Myocyte (in vitro differentiated cells): Measurements from ENCODE around the gene ENTREP1. TPM values are rescaled to one million over a fixed set of nuclear protein-coding genes. Genes with fewer than 3 reads are reported as not detected.

ENCODE experiments used
- DNase-seq: peaks from one replicate; pipeline ENCODE4 v3.0.0-alpha.2; 2012; ENCODE audit warnings: low read depth
- total RNA-seq: library from RNA; depleted of rRNA; stranded (reverse); fragments of >200 nt; gene quantifications from 2 replicates; pipeline ENCODE4 v1.2.3, GENCODE V29; 2014

The ENTREP1 gene
- total RNA-seq, 1 donor from 2014 or later: 3.7 TPM

GRCh38 chr9:69319324-69320025 lies 5.5 kb upstream of the ENTREP1 start:
- no peak for DNase-seq

GRCh38 chr9:69322256-69322655 lies 2.8 kb upstream of the ENTREP1 start:
- no peak for DNase-seq

GRCh38 chr9:69323861-69324260 lies 1.2 kb upstream of the ENTREP1 start:
- no peak for DNase-seq

DNA sequence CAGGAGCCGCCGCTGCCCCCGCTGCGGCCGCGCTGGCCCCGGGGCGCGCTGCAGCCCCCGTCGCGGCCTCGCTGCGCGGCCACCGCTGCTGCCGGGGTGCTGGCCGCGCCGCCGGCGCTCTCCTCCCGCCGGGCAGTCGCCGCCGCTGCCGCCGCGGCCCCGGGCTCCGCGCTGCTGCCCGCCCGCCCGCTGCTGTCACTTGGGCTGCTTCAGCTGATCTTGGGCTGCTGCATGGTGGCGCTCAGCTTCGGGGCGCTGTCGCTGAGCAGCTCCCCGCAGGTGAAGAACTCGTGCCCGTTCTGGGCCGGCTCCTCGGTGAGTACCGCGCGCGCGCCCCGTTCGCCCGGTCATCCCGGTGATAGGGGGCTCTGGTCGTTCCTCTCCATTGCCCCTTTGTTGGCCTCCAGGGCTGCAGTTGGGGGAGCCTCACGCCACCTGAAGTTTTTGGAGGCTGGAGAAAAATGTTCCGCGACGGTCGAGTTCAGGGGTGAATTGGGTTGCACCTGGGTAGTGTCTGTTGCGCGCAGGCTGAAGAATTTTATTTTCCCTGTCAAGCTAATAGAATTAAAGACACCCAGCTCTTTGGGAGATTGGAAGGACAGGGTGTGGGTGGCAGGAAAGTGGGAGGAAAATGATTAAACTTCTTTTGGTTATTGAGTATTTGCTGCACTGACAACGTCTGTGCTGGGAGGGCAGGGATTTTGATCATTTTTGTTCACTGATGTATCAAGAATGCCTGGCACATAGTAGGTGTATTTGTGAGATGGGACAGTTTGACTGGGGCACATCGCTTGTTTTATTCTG lies 596 bp downstream of the ENTREP1 start:
- DNase-seq: peak; percentile 20

- no peak for DNase-seq
These were observed 1.2 kb downstream of the ENTREP1 start for GRCh38 chr9:69326261-69326660.

- no peak for DNase-seq
These were observed 5.6 kb downstream of the ENTREP1 start for GRCh38 chr9:69330580-69330979.

DNA sequence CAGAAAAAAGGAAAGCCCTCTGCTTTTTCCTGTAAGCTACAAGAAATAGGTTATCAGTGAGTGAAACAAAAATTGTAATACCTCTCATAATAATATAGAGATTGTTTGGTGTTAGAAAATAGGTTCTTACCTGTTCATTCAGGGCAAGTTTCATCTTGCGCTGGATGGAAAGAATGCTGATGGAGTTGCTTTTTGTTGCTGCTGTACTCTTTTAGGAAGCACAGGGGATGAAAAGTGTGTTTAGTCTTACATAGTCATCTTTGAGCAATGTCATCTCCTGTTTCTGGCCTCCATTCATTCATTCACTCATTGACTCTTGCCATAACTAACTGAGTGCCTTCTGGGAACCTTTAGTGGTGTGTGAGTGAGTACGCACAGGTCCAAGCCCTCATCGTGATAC lies 6.4 kb downstream of the ENTREP1 start:
- DNase-seq: no peak

- no peak for DNase-seq
These were observed 7.2 kb downstream of the ENTREP1 start for GRCh38 chr9:69332067-69332685.

GRCh38 chr9:69333716-69334115 lies 8.7 kb downstream of the ENTREP1 start:
- no peak for DNase-seq

GRCh38 chr9:69334317-69334716 lies 9.3 kb downstream of the ENTREP1 start:
- DNase-seq: no peak

DNA sequence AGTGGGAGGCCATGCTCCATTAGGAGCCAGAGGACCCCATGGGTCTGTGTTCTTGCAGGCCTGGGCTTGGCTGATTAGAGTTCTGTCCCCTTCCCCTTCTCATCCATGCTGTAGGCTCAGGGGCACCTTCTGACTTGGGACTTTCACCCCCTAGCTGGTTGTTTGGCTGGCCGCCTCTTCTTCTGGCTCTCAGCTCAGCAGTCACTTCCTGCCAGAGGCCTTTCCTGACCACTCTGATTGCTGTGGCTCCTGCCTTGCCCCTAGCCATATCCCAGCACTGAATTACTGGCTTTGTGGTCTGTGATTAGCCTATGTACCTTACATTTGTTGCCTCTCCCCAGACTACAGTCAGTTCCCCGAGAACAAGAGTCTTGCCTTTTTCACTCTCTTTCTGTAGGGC lies 14.6 kb downstream of the ENTREP1 start:
- no peak for DNase-seq

DNA sequence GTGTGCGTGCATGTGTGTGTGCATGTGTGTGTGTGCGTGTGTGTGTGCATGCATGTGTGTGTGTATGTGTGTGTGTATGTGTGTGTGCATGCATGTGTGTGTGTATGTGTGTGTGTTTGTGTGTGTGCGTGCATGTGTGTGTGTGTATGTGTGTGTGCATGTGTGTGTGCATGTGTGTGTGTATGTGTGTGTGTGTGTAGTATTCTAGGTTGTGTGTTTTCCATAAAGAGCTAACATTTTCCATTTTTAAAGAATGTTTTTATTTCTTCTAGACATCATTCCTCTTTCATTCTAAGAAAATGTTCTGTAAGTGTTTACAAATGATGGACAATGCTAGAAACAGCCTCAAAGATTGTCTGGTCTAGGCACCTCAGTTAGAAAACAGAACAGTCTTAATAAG lies 15.6 kb downstream of the ENTREP1 start:
- no peak for DNase-seq

- DNase-seq: no peak
These were observed 17.8 kb downstream of the ENTREP1 start for GRCh38 chr9:69342769-69343168.

GRCh38 chr9:69344459-69344858 lies 19.4 kb downstream of the ENTREP1 start:
- no peak for DNase-seq

- no peak for DNase-seq
These were observed 21.8 kb downstream of the ENTREP1 start for GRCh38 chr9:69346596-69347390.

- DNase-seq: no peak
These were observed 22.6 kb downstream of the ENTREP1 start for GRCh38 chr9:69347607-69348006.

DNA sequence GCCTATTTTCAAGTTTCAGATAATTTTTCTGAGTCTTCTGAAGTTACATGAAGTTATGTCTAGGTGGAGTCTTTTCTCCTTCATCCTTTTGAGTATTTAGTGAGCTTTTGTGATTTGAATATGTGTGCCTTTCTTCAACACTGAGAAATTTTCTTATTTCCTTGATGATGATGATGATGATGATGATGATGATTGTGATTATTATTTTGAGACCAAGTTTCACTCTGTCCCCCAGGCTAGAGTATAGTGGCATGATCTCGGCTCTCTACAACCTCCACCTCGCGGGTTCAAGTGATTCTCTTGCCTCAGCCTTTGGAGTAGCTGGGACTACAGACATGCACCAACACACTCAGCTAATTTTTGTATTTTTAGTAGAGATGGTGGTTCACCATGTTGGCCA lies 26.2 kb downstream of the ENTREP1 start:
- DNase-seq: no peak

DNA sequence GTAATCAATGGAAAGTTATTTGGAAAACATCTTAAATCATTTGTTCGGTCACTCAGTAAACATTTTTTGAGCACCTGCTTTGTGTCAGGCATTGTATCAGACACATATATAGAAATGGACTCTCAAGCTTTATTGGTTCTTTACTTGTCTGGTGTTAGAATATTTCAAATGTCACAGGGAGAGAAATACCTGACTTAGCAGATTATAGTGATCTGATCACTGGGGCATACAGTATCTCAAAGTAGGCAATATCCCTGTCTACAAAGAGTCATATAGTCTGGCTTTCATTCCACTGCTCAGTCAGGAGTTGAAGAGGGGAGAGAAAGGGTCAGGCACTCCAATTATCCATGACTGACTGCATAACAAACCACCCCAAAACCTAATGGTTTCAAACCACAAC lies 30.2 kb downstream of the ENTREP1 start:
- no peak for DNase-seq

GRCh38 chr9:69357030-69357775 lies 32.2 kb downstream of the ENTREP1 start:
- DNase-seq: peak; percentile 5

- DNase-seq: no peak
These were observed 32.8 kb downstream of the ENTREP1 start for GRCh38 chr9:69357821-69358220.

- DNase-seq: no peak
These were observed 38.2 kb downstream of the ENTREP1 start for GRCh38 chr9:69363191-69363590.
